HG03097 (cell line): ENCODE measurements around the gene HBEGF.

ENCODE experiments used
- ATAC-seq: cut with Tn5 transposase; IDR thresholded peaks from one replicate; pipeline ENCODE4 v1.9.1; 2021; ENCODE audit not compliant: unreplicated experiment, low FRiP score

HBEGF gene

GRCh38 chr5:140309706-140310249 lies 36.6 kb downstream of the HBEGF start:
- no peak for ATAC-seq

DNA sequence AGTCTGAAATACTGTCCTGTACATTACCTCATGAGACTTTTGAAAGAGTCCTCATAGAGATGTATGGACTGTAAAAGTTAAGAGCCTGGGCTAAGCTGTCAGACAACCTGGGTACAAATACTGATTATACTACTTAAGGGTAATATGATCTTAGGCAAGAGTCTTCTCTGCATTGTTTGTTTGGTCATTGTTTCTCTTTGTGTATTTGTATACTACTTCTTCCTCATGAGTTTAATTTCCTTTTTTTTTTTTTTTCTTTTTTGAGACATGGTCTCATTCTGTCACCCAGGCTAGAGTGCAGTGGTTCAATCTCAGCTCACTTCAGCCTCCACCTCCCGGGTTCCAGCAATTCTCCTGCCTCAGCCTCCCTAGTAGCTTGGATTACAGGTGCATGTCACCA lies 40.9 kb downstream of the HBEGF start:
- ATAC-seq = no peak

GRCh38 chr5:140303966-140304365 lies 42.4 kb downstream of the HBEGF start:
- ATAC-seq = no peak

DNA sequence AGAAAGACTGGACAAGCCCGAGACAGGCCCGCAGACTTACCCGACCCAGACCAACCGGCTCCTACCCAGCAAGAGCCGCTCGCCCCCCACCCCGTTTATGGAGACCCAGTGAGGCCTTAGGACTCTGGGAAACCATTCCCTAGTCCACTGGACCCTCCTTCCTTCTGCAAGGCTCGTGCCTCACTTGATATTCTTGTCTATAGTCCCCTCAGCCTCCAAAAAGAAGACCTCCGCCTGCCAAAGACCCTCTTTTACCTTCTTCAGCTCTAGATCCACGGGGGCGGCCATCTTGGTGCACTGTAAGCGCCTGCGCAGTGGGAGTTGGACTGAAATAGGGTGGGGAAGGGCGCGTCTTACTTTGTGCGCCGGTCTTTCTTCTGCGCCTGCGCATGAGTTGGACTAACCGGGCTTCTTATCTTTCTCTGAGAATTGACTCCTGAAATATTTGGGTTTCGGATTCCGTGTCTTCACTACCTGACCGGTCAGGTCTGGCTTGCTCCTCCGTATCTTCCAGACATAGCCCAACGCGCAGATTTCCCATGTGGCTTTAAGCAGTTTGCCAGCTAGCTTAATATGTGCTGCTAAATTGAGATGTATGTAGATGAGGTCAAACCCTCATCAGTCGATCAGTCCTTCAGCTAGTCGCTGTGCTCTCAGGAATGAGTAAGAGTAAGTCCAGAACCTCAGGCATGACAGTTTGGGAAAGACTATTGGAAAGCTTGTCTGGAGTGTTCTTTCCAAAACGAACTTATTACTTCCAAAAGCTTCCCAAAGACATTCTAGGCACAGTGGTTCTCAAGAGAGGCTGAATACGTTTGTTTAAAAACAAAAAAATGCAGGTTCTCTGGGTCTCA lies 43.4 kb downstream of the HBEGF start, which contains the start of gene PFDN1:
Gene PFDN1, minus strand, starts transcription at position 316 of the 854 bp plus-strand sequence. Its CDS starts 28 bp downstream, at position 288.
- peak; percentile 82 for ATAC-seq

DNA sequence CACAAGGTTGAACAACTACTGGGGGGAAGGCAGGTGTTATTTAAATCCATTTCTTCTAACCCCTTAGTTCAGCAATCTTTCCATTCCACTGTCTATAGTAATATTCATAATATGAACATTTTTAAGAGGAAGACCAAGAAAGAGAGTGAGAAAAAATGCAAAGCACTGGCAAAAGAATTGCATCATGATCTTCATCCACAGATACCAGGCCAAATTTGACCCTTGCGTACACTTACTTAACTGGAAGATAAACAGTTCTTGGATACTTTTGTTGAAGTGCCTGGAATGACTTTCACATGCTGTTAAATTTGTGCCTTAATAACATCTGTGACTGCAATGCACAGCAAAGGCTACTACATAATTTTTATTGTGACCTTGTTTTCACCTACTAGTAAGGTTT lies 45.3 kb downstream of the HBEGF start:
- ATAC-seq = no peak

DNA sequence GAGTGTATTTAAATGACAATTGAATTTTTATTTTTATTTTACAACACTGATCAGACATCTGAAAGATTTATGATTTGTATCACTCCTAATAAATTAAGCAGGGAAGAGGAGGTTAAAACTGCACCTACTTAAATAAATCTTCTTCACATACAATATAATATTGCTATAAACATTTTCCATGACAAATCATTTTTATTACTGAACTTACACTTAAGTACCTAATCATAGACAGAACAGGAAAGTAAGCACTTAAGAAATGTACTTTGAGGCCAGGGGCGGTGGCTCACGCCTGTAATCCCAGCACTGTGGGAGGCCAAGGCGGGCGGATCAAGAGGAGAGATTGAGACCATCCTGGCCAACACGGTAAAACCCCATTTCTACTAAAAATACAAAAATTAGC lies 47.3 kb downstream of the HBEGF start:
- ATAC-seq = no peak

DNA sequence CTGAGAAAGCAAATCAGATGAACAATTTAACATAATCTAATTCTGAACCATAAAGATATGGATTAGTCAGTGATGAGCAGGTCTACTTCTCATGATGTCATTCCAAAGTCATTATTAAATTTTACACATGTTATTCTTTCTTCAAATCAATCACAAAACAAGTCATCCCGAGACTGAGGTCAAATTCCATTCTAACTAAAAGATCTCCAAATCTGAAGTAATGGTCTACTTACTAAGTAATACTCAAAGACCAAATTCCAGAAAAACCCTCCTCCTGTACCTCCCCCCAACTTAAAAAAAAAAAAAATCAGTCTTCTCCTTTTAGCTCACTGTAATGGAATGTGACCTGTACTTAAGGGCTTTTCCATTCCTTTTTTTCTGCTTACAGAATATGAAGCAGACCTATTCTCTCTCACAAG lies 48.2 kb downstream of the HBEGF start:
- no peak for ATAC-seq

- ATAC-seq = no peak
These were observed 49.1 kb downstream of the HBEGF start for GRCh38 chr5:140297283-140297682.

DNA sequence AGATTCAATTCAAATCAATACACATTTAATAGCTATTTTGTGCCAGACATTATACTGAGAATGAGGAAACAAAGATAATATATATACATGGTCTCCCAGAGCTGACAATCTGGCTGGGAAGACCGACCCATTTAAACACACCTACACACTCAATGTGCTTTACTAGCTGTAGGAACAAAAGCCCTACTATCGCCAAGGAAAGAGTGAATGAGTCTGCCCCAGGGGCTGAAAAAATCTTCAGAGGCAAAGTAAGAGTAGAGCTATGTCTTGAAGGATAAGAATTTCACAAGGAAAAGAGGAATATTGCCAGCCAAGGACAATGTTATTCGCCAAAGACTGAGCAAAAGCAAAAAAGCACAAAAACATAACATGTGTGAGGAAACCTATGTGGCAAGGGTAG lies 50.1 kb downstream of the HBEGF start:
- no peak for ATAC-seq

- no peak for ATAC-seq
These were observed 51.0 kb downstream of the HBEGF start for GRCh38 chr5:140295414-140295813.

DNA sequence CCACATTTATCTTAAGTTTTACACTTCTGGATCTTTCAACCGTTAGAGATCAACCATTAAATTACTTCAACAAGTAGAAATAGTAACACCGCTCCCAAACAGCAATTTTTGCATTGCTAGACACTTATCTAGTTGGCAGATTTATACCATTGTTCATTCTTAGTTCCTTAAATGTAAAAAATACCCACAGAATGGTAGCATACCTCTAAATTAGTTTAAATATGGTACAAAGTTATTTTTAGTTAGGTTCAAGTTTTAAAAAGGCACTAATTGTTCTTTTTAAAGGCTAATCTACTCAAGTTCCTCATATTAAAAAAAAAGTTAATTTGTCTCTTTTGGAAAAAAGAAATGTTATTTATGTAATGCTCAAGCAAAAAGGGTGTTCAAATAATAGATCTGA lies 51.6 kb downstream of the HBEGF start:
- ATAC-seq = no peak

GRCh38 chr5:140293849-140294100 lies 52.6 kb downstream of the HBEGF start:
- no peak for ATAC-seq

GRCh38 chr5:140293091-140293848 lies 53.1 kb downstream of the HBEGF start:
- no peak for ATAC-seq

DNA sequence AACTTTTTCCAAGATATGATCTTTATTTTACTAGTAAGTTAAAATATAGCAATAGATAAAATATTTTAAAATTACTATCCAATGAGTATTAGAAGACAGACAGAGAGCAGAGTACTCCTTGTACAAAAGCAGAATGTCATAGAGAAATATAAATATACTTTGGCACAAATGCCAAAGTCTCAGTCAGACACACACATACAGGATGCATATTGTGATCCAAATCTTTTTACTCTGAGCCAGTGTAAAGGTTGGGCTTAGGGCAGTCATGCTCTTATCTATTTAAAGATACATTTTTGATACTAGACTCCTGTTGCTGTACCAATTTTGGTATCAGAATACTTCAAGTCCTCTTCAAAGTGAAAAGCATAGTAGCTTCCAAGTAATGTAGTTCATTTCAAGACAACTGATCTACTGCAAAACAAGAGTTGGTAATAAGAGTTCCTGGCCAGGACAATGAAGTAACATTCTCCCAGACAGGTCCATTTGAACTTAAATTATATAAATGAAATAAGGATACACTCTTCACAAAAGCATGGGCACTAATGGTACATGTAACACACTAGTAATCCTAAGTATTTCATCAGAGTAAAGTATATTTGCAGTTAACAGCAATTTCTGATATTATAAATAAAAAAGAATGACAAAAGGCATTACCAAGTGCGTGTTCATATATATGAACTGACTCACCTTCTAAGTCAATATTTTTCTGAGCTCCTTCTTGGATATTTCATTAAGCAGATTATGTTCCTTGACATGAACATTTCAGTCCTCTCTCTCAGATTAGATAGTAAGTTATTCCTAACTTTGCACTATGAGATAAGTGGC lies 54.0 kb downstream of the HBEGF start:
- no peak for ATAC-seq

DNA sequence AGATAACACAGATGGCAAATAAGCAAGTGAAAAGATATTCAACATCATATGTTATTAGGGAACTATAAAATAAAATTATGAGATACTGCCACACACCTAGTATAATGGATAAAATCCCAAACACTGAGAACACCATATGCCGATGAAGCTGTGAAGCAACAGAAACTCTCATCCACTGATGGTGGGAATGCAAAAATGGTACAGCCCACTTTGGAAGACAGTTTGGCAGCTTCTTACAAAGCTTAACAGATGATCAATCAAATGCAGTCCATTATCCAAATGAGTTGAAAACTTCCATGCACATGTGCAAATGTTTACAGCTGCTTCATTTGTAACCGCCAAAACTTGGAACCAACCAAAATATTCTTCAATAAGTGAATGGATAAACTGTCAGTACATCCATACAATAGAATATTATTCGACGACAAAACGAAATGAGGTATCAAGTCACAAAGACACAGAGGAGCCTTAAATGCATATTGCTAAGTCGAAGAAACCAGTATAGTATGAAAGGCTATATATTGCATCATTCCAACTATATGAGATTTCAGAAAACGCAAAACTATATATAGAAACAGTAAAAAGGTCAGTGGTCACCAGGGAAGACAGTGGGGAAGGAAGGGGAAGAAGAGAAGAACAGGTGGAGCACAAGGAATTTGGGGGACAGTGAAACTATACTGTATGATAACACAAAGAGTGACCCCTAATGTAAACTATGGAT lies 58.4 kb downstream of the HBEGF start:
- no peak for ATAC-seq

- ATAC-seq = no peak
These were observed 60.0 kb downstream of the HBEGF start for GRCh38 chr5:140286424-140286823.

DNA sequence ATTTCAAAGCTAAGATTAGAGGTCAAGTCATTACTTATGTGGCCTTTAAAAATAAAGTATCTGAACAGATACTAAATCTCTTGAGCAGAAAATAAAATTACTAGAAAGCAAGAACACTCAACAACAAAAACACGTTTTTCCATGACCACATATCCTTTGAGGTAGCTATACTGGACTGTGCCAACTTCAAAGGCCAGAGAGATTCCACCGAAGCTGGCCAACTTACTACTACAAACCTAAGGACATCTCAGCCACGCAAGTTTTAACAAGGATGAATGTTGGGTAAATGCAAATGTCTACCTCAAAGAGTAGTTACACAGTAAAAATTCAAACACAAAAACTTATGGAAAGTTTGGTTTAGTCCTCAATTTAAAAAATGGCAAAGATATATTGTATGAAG lies 62.4 kb downstream of the HBEGF start:
- no peak for ATAC-seq
